Dendritic cell treated with granulocyte-macrophage colony-stimulating factor and Interleukin-4, amounts not matched to agents 40 ng/mL and 50 ng/mL, for 4 days (primary cell): ENCODE results near the gene EFNA4.
A peak's percentile ranks its signal among the peaks of the same experiment; 100 is the strongest.

Experiments
- H3K27ac Mint-ChIP-seq: one replicate; pipeline ENCODE4 v1.8.0; 2022; ENCODE audit warnings: mild to moderate bottlenecking, mixed read lengths
- H3K27me3 Mint-ChIP-seq: one replicate; pipeline ENCODE4 v1.8.0; 2022; ENCODE audit warnings: mild to moderate bottlenecking, mixed read lengths
- H3K36me3 Mint-ChIP-seq: one replicate; pipeline ENCODE4 v1.8.0; 2022; ENCODE audit warnings: low read depth, mixed read lengths
- H3K4me1 Mint-ChIP-seq: one replicate; pipeline ENCODE4 v1.8.0; 2022; ENCODE audit warnings: low read depth, mixed read lengths
- H3K4me3 Mint-ChIP-seq: one replicate; pipeline ENCODE4 v1.8.0; 2022; ENCODE audit warnings: mild to moderate bottlenecking, moderate library complexity, mixed read lengths
- H3K9me3 Mint-ChIP-seq: one replicate; pipeline ENCODE4 v1.8.0; 2022; ENCODE audit warnings: mixed read lengths
- intact Hi-C: fragments of 100-400 bp; cut with micrococcal nuclease; formaldehyde crosslinking; loops from one replicate; pipeline ENCODE4 v1.15.0; 2022

The EFNA4 gene

GRCh38 chr1:155063550-155064110, at the start of gene EFNA4:
Gene EFNA4 (plus strand): TSS chr1:155063740. CDS start chr1:155063824, 84 bp downstream.
- intact Hi-C loops: loop anchor here (1.0 kb wide), 1 partner anchor 21 kb away; no protein-coding TSS in a partner anchor
- peaks cover 72% of the 10 kb centered on the region for H3K4me1 Mint-ChIP-seq
- H3K4me3 Mint-ChIP-seq: peak within 1 kb of the TSS; percentile 84
- H3K9me3 Mint-ChIP-seq: no peaks in the 10 kb centered on the region
- peaks cover 15% of the 10 kb centered on the region for H3K27me3 Mint-ChIP-seq
- H3K36me3 Mint-ChIP-seq: peaks cover 78% of the 10 kb centered on the region
- H3K27ac Mint-ChIP-seq: peak within 1 kb of the TSS; percentile 68

- no peak overlapping the region for H3K4me3 Mint-ChIP-seq
- H3K27ac Mint-ChIP-seq: peak overlapping the region; percentile 50
- H3K27me3 Mint-ChIP-seq: no peaks in the 10 kb centered on the region
- no peaks in the 10 kb centered on the region for H3K9me3 Mint-ChIP-seq
- intact Hi-C loops: loop anchor here (5.0 kb wide), 1 partner anchor 37 kb away; the partner anchor contains the start of gene ADAM15
- H3K4me1 Mint-ChIP-seq: peaks cover 92% of the 10 kb centered on the region
- H3K36me3 Mint-ChIP-seq: peaks cover 92% of the 10 kb centered on the region
These were observed 48.6 kb upstream of the EFNA4 start for GRCh38 chr1:155014709-155015508.

DNA sequence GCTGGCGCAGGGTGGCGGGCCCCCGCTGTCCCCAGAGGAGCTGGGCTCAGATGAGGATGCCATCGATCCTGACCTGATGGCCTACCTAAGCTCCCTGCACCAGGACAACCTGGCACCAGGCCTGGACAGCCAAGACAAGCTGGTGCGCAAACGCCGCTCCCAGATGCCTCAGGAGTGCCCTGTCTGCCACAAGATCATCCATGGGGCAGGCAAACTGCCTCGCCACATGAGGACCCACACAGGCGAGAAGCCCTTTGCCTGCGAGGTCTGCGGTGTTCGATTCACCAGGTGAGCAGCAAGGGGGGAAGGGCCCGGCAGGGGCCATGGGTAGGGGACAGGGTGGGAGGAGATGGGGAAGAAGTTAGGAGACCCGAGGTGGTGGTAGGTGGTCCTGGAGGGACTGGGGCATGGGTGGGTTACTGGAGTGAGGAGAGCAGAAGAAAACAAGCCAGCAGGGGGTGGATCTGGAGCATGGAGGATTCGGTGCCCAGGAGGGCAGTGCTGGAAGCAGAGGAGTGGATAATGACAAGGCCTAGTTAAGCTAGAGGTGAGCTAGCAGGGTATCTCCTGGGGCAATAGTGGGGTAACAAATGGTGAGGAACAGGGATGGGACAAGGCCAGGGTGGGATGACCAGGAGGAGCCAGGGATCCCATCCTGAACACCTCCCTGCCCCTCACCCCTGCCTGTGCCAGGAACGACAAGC, 47.9 kb upstream of the EFNA4 start:
- Mint-ChIP-seq H3K27ac (peak overlapping the region; percentile 50), H3K4me1 (peaks cover 88% of the 10 kb centered on the region), H3K27me3 (no peaks in the 10 kb centered on the region), H3K9me3 (no peaks in the 10 kb centered on the region), H3K4me3 (no peak overlapping the region), H3K36me3 (peaks cover 89% of the 10 kb centered on the region)
- intact Hi-C loops: loop anchor here (5.0 kb wide), 1 partner anchor 37 kb away; the partner anchor contains the start of gene ADAM15

- Mint-ChIP-seq H3K27ac (peak overlapping the region; percentile 50), H3K27me3 (no peaks in the 10 kb centered on the region), H3K36me3 (peaks cover 83% of the 10 kb centered on the region), H3K4me1 (peaks cover 83% of the 10 kb centered on the region), H3K4me3 (no peak overlapping the region), H3K9me3 (no peaks in the 10 kb centered on the region)
- intact Hi-C loops: loop anchor here (5.0 kb wide), 1 partner anchor 36 kb away; the partner anchor contains the start of gene ADAM15
These were observed 47.2 kb upstream of the EFNA4 start for GRCh38 chr1:155016231-155016831.

GRCh38 chr1:155017041-155017945, 46.2 kb upstream of the EFNA4 start:
- intact Hi-C loops: loop anchor here (1.0 to 5.0 kb wide), 2 partner anchors 18 to 35 kb away; partner anchors contain the start of gene ADAM15
- peak overlapping the region; percentile 50 for H3K27ac Mint-ChIP-seq
- peaks cover 77% of the 10 kb centered on the region for H3K36me3 Mint-ChIP-seq
- H3K4me3 Mint-ChIP-seq: peak overlapping the region; percentile 63
- no peaks in the 10 kb centered on the region for H3K9me3 Mint-ChIP-seq
- peaks cover 81% of the 10 kb centered on the region for H3K4me1 Mint-ChIP-seq
- H3K27me3 Mint-ChIP-seq: no peaks in the 10 kb centered on the region

GRCh38 chr1:155017946-155018316, 45.6 kb upstream of the EFNA4 start:
- Mint-ChIP-seq H3K9me3 (no peaks in the 10 kb centered on the region), H3K27ac (peak overlapping the region; percentile 37)

GRCh38 chr1:155018617-155019348, 44.8 kb upstream of the EFNA4 start:
- H3K4me1 Mint-ChIP-seq: peaks cover 79% of the 10 kb centered on the region

More at GRCh38 chr1:155017946-155018316, 45.6 kb upstream of the EFNA4 start:
- intact Hi-C loops: loop anchor here (1.0 to 5.0 kb wide), 2 partner anchors 19 to 34 kb away; partner anchors contain the start of gene ADAM15
- peak overlapping the region; percentile 63 for H3K4me3 Mint-ChIP-seq
- peaks cover 81% of the 10 kb centered on the region for H3K4me1 Mint-ChIP-seq
- no peaks in the 10 kb centered on the region for H3K27me3 Mint-ChIP-seq
- H3K36me3 Mint-ChIP-seq: peaks cover 70% of the 10 kb centered on the region

GRCh38 chr1:155019377-155020245, 43.9 kb upstream of the EFNA4 start:
- peaks cover 73% of the 10 kb centered on the region for H3K4me1 Mint-ChIP-seq
- no peaks in the 10 kb centered on the region for H3K27me3 Mint-ChIP-seq
- H3K9me3 Mint-ChIP-seq: no peaks in the 10 kb centered on the region
- H3K4me3 Mint-ChIP-seq: no peak overlapping the region
- peaks cover 53% of the 10 kb centered on the region for H3K36me3 Mint-ChIP-seq
- intact Hi-C loops: loop anchor here (5.0 kb wide), 1 partner anchor 33 kb away; the partner anchor contains the start of gene ADAM15
- peak overlapping the region; percentile 2 for H3K27ac Mint-ChIP-seq

More at GRCh38 chr1:155018617-155019348, 44.8 kb upstream of the EFNA4 start:
- peak overlapping the region; percentile 2 for H3K27ac Mint-ChIP-seq
- H3K27me3 Mint-ChIP-seq: no peaks in the 10 kb centered on the region
- no peak overlapping the region for H3K4me3 Mint-ChIP-seq
- H3K9me3 Mint-ChIP-seq: no peaks in the 10 kb centered on the region
- peaks cover 62% of the 10 kb centered on the region for H3K36me3 Mint-ChIP-seq
- intact Hi-C loops: loop anchor here (5.0 kb wide), 1 partner anchor 34 kb away; the partner anchor contains the start of gene ADAM15

- no peak overlapping the region for H3K4me3 Mint-ChIP-seq
- H3K4me1 Mint-ChIP-seq: peaks cover 59% of the 10 kb centered on the region
- intact Hi-C loops: no loop called here
- H3K9me3 Mint-ChIP-seq: no peaks in the 10 kb centered on the region
- peaks cover 28% of the 10 kb centered on the region for H3K36me3 Mint-ChIP-seq
- no peak overlapping the region for H3K27ac Mint-ChIP-seq
- H3K27me3 Mint-ChIP-seq: no peaks in the 10 kb centered on the region
These were observed 41.2 kb upstream of the EFNA4 start for GRCh38 chr1:155022136-155022926.

- H3K27ac Mint-ChIP-seq: no peak overlapping the region
- H3K9me3 Mint-ChIP-seq: no peaks in the 10 kb centered on the region
- H3K36me3 Mint-ChIP-seq: peaks cover 25% of the 10 kb centered on the region
- H3K27me3 Mint-ChIP-seq: no peaks in the 10 kb centered on the region
- intact Hi-C loops: no loop called here
- H3K4me1 Mint-ChIP-seq: peaks cover 54% of the 10 kb centered on the region
- no peak overlapping the region for H3K4me3 Mint-ChIP-seq
These were observed 40.7 kb upstream of the EFNA4 start for GRCh38 chr1:155022927-155023236.

DNA sequence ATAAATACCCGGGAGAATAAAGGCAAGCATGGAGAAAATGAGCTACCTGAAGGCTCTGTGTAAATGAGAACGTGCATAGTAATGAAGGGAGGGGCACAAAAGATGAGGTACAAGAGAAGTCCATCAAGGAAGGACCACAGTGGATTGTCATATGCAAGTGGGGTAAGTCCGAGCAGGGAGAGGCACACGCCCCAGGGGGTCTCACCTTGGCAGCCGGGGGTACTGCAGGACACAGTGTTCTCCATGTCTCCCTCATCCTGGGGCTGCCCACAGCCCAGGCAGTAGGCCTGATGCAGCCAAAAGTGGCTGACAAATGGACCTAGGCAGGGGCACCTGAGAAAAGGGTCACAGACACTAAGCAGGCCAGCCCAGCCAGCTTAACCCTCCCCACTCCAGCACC, 39.9 kb upstream of the EFNA4 start:
- intact Hi-C loops: no loop called here

More for the DNA sequence above, 39.9 kb upstream of the EFNA4 start:
- Mint-ChIP-seq H3K4me1 (peaks cover 51% of the 10 kb centered on the region), H3K9me3 (no peaks in the 10 kb centered on the region), H3K4me3 (no peak overlapping the region), H3K27ac (no peak overlapping the region), H3K36me3 (peaks cover 17% of the 10 kb centered on the region), H3K27me3 (no peaks in the 10 kb centered on the region)
